Keratinocyte (primary cell): ENCODE data around the gene CMYA5.

ENCODE experiments used
- EZH2 ChIP-seq: IDR thresholded peaks from one replicate; pipeline ENCODE4 v1.6.1; 2012; ENCODE audit warnings: inconsistent platforms, mild to moderate bottlenecking, low read length, moderate library complexity
- TF ChIP-seq, protein P1 (sequence below), 3 experiments: IDR thresholded peaks in 1 of 3; conservative IDR thresholded peaks in 1 of 3; optimal IDR thresholded peaks in 1 of 3; 2 replicates in 2 of 3; 3 replicates in 1 of 3; pipeline versions ENCODE3 to v1.5.1; 2011; ENCODE audit warnings: low read length in 3 of 3, mild to moderate bottlenecking in 3 of 3, moderate library complexity in 2 of 3, control low read depth in 1 of 3, inconsistent platforms in 1 of 3; ENCODE audit not compliant: insufficient read depth in 2 of 3; ENCODE audit errors: extremely low read depth in 1 of 3

- TF ChIP-seq, protein P1, sequence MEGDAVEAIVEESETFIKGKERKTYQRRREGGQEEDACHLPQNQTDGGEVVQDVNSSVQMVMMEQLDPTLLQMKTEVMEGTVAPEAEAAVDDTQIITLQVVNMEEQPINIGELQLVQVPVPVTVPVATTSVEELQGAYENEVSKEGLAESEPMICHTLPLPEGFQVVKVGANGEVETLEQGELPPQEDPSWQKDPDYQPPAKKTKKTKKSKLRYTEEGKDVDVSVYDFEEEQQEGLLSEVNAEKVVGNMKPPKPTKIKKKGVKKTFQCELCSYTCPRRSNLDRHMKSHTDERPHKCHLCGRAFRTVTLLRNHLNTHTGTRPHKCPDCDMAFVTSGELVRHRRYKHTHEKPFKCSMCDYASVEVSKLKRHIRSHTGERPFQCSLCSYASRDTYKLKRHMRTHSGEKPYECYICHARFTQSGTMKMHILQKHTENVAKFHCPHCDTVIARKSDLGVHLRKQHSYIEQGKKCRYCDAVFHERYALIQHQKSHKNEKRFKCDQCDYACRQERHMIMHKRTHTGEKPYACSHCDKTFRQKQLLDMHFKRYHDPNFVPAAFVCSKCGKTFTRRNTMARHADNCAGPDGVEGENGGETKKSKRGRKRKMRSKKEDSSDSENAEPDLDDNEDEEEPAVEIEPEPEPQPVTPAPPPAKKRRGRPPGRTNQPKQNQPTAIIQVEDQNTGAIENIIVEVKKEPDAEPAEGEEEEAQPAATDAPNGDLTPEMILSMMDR (optimal IDR thresholded peaks at IDR 0.05 in 1 of 3, IDR thresholded peaks at IDR 0.05 in 1 of 3, conservative IDR thresholded peaks at IDR 0.05 in 1 of 3; ENCODE audit: extremely low read depth in 1 of 3, insufficient read depth in 2 of 3, low read length in 3 of 3): no peak
- TF ChIP-seq EZH2: no peak
These were observed 125.1 kb downstream of the CMYA5 start for GRCh38 chr5:79814699-79815098.
